Measurements from ENCODE around the gene TM4SF1. TPM values are rescaled to one million over a fixed set of nuclear protein-coding genes. Genes with fewer than 3 reads are reported as not detected.
A peak's percentile ranks its signal among the peaks of the same experiment; 100 is the strongest.

Gene TM4SF1
- total RNA-seq, 1 donor from 2014 or later = not detected

DNA sequence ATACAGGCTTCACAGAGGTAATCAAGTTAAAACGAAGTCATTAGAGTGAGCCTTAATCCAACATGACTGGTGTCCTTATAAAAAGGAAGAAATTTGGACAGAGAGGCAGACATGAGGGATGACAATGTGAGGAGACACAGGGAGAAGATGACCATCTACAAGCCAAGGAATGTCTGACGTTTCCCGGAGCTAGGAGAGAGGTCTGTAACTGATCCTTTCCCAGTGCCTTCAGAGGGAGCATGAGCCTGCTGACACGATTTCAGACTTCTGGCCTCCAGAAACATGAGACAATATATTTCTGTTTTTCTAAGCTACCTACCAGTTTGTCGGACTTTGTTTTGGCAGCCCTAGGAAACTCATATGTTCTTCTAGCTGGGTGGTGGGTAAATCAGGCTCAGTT is 15.1 kb downstream of the TM4SF1 start:
- Mint-ChIP-seq H3K27me3 (ENCODE audit: unreplicated experiment) (peaks cover 2% of the 10 kb centered on the region), H3K36me3 (ENCODE audit: unreplicated experiment) (no peaks in the 10 kb centered on the region), H3K4me1 (ENCODE audit: low read depth, unreplicated experiment) (no peaks in the 10 kb centered on the region), H3K4me3 (ENCODE audit: unreplicated experiment) (no peak overlapping the region), H3K27ac (ENCODE audit: unreplicated experiment) (no peak overlapping the region), H3K9me3 (ENCODE audit: unreplicated experiment) (no peaks in the 10 kb centered on the region)
- DNase-seq = no peak
- no peak for TF ChIP-seq CTCF (IDR thresholded peaks at IDR 0.05; ENCODE audit: partially characterized antibody, unreplicated experiment)

DNA sequence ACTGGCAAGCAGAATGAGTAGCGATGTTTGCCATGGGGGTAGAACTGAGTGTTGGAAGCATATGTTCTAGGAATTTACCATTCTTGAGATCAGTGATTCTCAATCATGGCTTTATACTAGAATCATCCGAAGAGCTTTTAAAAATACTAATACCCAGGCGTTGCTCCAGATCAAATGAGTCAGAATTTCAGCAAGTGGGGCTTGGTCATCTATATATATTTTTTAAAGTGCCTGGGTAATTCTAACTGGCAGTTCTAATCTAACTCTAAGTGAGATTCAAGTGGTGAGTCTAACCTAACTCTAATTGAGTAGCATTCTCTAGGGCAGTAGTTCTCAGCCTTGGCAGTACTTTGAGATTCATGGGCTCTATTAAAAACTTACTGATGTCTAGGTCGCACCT is 20.8 kb downstream of the TM4SF1 start:
- no peaks in the 10 kb centered on the region for H3K36me3 Mint-ChIP-seq (ENCODE audit: unreplicated experiment)
- H3K27ac Mint-ChIP-seq (ENCODE audit: unreplicated experiment) = no peak overlapping the region
- no peak overlapping the region for H3K4me3 Mint-ChIP-seq (ENCODE audit: unreplicated experiment)
- H3K9me3 Mint-ChIP-seq (ENCODE audit: unreplicated experiment) = no peaks in the 10 kb centered on the region
- TF ChIP-seq CTCF (IDR thresholded peaks at IDR 0.05; ENCODE audit: partially characterized antibody, unreplicated experiment) = no peak
- H3K27me3 Mint-ChIP-seq (ENCODE audit: unreplicated experiment) = no peaks in the 10 kb centered on the region
- no peaks in the 10 kb centered on the region for H3K4me1 Mint-ChIP-seq (ENCODE audit: low read depth, unreplicated experiment)
- no peak for DNase-seq

GRCh38 chr3:149356044-149356592 is 21.3 kb downstream of the TM4SF1 start:
- Mint-ChIP-seq H3K4me1 (ENCODE audit: low read depth, unreplicated experiment) (no peaks in the 10 kb centered on the region), H3K27ac (ENCODE audit: unreplicated experiment) (no peak overlapping the region), H3K9me3 (ENCODE audit: unreplicated experiment) (no peaks in the 10 kb centered on the region), H3K27me3 (ENCODE audit: unreplicated experiment) (no peaks in the 10 kb centered on the region), H3K4me3 (ENCODE audit: unreplicated experiment) (no peak overlapping the region), H3K36me3 (ENCODE audit: unreplicated experiment) (no peaks in the 10 kb centered on the region)
- TF ChIP-seq CTCF (IDR thresholded peaks at IDR 0.05; ENCODE audit: partially characterized antibody, unreplicated experiment) = no peak
- DNase-seq = no peak

- Mint-ChIP-seq H3K4me1 (ENCODE audit: low read depth, unreplicated experiment) (no peaks in the 10 kb centered on the region), H3K36me3 (ENCODE audit: unreplicated experiment) (no peaks in the 10 kb centered on the region), H3K27ac (ENCODE audit: unreplicated experiment) (no peak overlapping the region), H3K27me3 (ENCODE audit: unreplicated experiment) (no peaks in the 10 kb centered on the region), H3K4me3 (ENCODE audit: unreplicated experiment) (no peak overlapping the region), H3K9me3 (ENCODE audit: unreplicated experiment) (no peaks in the 10 kb centered on the region)
- TF ChIP-seq CTCF (IDR thresholded peaks at IDR 0.05; ENCODE audit: partially characterized antibody, unreplicated experiment) = no peak
- DNase-seq = no peak
Observed at GRCh38 chr3:149353581-149354184, 23.8 kb downstream of the TM4SF1 start.

DNA sequence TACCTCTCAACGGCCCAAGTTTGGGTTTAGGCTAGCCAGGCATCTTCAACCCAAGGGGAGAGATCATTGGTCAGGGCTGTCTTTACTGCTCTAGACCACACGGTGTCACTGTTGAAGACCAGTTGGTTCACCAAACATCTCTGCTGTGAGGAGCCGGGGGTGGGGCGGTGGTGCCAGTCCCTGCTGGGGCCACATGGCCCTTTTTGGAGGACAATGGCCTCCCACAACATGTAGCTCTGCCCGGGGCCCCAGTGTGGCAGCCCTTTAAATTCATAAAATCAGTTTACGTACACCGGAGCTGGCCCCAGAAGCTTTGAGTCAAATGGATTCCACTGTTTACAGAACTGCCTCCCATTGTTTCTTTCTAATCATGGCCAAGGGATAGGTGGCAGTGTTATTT is 24.9 kb downstream of the TM4SF1 start:
- H3K4me3 Mint-ChIP-seq (ENCODE audit: unreplicated experiment) = no peak overlapping the region
- H3K36me3 Mint-ChIP-seq (ENCODE audit: unreplicated experiment) = no peaks in the 10 kb centered on the region
- H3K4me1 Mint-ChIP-seq (ENCODE audit: low read depth, unreplicated experiment) = no peaks in the 10 kb centered on the region
- no peak overlapping the region for H3K27ac Mint-ChIP-seq (ENCODE audit: unreplicated experiment)
- peak; percentile 69 for TF ChIP-seq CTCF (IDR thresholded peaks at IDR 0.05; ENCODE audit: partially characterized antibody, unreplicated experiment)
- no peaks in the 10 kb centered on the region for H3K27me3 Mint-ChIP-seq (ENCODE audit: unreplicated experiment)
- H3K9me3 Mint-ChIP-seq (ENCODE audit: unreplicated experiment) = no peaks in the 10 kb centered on the region
- peak; percentile 56 for DNase-seq

Measured in glutamatergic neuron (in vitro differentiated cells).